Brain microvascular endothelial cell (primary cell): ENCODE data around the gene ZBTB5.

ENCODE experiments used
- DNase-seq: peaks from one replicate; pipeline ENCODE4 v3.0.0-alpha.2; 2020
- H3K27ac ChIP-seq: fragments of 250-450 bp; sonication (Bioruptor Pico); 2 replicates; pipeline ENCODE4 v1.5.1; 2020; ENCODE audit warnings: mild to moderate bottlenecking, moderate library complexity
- H3K27me3 ChIP-seq: fragments of 250-450 bp; sonication (Bioruptor Pico); replicated peaks from 2 replicates; pipeline ENCODE4 v1.5.1; 2020; ENCODE audit warnings: mild to moderate bottlenecking
- H3K36me3 ChIP-seq: fragments of 250-450 bp; sonication (Bioruptor Pico); replicated peaks from 2 replicates; pipeline ENCODE4 v1.5.1; 2020; ENCODE audit warnings: mild to moderate bottlenecking
- H3K4me3 ChIP-seq: 2 replicates; pipeline ENCODE4 v1.5.1; 2011; ENCODE audit warnings: low read depth, mild to moderate bottlenecking, control low read depth, low read length, moderate library complexity
- CTCF ChIP-seq: IDR thresholded peaks from 2 replicates; pipeline ENCODE4 v1.5.1; 2011; ENCODE audit warnings: low read depth, mild to moderate bottlenecking, moderate library complexity, low read length, control low read depth, inconsistent platforms; ENCODE audit errors: missing control alignments
- in situ Hi-C: cut with HindIII; loops from 2 replicates; pipeline ENCODE4 v1.10.0; 2017; ENCODE audit warnings: low sequenced_read_pairs, low pct_ligation_motif_present

The ZBTB5 gene

GRCh38 chr9:37455884-37456647, 9.2 kb downstream of the ZBTB5 start:
- Histone ChIP-seq H3K4me3 (no peak overlapping the region), H3K27ac (no peak overlapping the region), H3K27me3 (no peaks in the 10 kb centered on the region), H3K36me3 (no peaks in the 10 kb centered on the region)
- in situ Hi-C loops = no loop called here
- TF ChIP-seq CTCF = no peak
- no peak for DNase-seq

GRCh38 chr9:37454238-37454637, 11.0 kb downstream of the ZBTB5 start:
- TF ChIP-seq CTCF = no peak
- Histone ChIP-seq H3K27me3 (no peaks in the 10 kb centered on the region), H3K4me3 (no peak overlapping the region), H3K36me3 (no peaks in the 10 kb centered on the region), H3K27ac (no peak overlapping the region)
- no peak for DNase-seq
- in situ Hi-C loops = no loop called here

- DNase-seq = no peak
- Histone ChIP-seq H3K27ac (no peak overlapping the region), H3K27me3 (no peaks in the 10 kb centered on the region), H3K36me3 (no peaks in the 10 kb centered on the region), H3K4me3 (no peak overlapping the region)
- no peak for TF ChIP-seq CTCF
- in situ Hi-C loops = no loop called here
These were observed 11.4 kb downstream of the ZBTB5 start for GRCh38 chr9:37453827-37454226.

- no peak overlapping the region for H3K27ac ChIP-seq
These were observed 12.6 kb downstream of the ZBTB5 start for GRCh38 chr9:37452611-37453010.

GRCh38 chr9:37451628-37452027, 13.6 kb downstream of the ZBTB5 start:
- in situ Hi-C loops = no loop called here
- Histone ChIP-seq H3K27me3 (no peaks in the 10 kb centered on the region), H3K36me3 (no peaks in the 10 kb centered on the region), H3K4me3 (no peak overlapping the region), H3K27ac (no peak overlapping the region)
- no peak for TF ChIP-seq CTCF
- no peak for DNase-seq

More at GRCh38 chr9:37452611-37453010, 12.6 kb downstream of the ZBTB5 start:
- in situ Hi-C loops = no loop called here
- no peak for TF ChIP-seq CTCF
- DNase-seq = no peak
- H3K4me3 ChIP-seq = no peak overlapping the region
- no peaks in the 10 kb centered on the region for H3K36me3 ChIP-seq
- no peaks in the 10 kb centered on the region for H3K27me3 ChIP-seq
